Measurements from ENCODE around the gene SLC35F1. TPM values are rescaled to one million over a fixed set of nuclear protein-coding genes. Genes with fewer than 3 reads are reported as not detected.

Gene SLC35F1
- total RNA-seq, 2 experiments from 2014 or later = not detected

GRCh38 chr6:118186672-118187567 lies 279.9 kb downstream of the SLC35F1 start:
- Mint-ChIP-seq H3K4me3 (peak overlapping the region; percentile 9), H3K27ac (peak overlapping the region; percentile 41), H3K9me3 (ENCODE audit: insufficient read depth) (no peaks in the 10 kb centered on the region), H3K36me3 (ENCODE audit: low read depth) (no peaks in the 10 kb centered on the region), H3K27me3 (ENCODE audit: low read depth) (peaks cover 2% of the 10 kb centered on the region), H3K4me1 (ENCODE audit: low read depth) (peaks cover 20% of the 10 kb centered on the region)
- DNase-seq = no peak
- ChIA-PET POLR2A (no interaction called here), CTCF (no interaction called here)
- ATAC-seq = no peak

- DNase-seq = no peak
- ChIA-PET POLR2A (no interaction called here), CTCF (no interaction called here)
- peak overlapping the region; percentile 41 for H3K27ac Mint-ChIP-seq
- no peak for ATAC-seq
- no peaks in the 10 kb centered on the region for H3K36me3 Mint-ChIP-seq (ENCODE audit: low read depth)
- peak overlapping the region; percentile 9 for H3K4me3 Mint-ChIP-seq
- peaks cover 2% of the 10 kb centered on the region for H3K27me3 Mint-ChIP-seq (ENCODE audit: low read depth)
- H3K9me3 Mint-ChIP-seq (ENCODE audit: insufficient read depth) = no peaks in the 10 kb centered on the region
- peaks cover 20% of the 10 kb centered on the region for H3K4me1 Mint-ChIP-seq (ENCODE audit: low read depth)
These were observed 280.6 kb downstream of the SLC35F1 start for GRCh38 chr6:118187568-118188164.

- Mint-ChIP-seq H3K27me3 (ENCODE audit: low read depth) (peaks cover 2% of the 10 kb centered on the region), H3K4me1 (ENCODE audit: low read depth) (peaks cover 20% of the 10 kb centered on the region), H3K4me3 (no peak overlapping the region), H3K36me3 (ENCODE audit: low read depth) (no peaks in the 10 kb centered on the region), H3K27ac (no peak overlapping the region), H3K9me3 (ENCODE audit: insufficient read depth) (no peaks in the 10 kb centered on the region)
- ChIA-PET CTCF (no interaction called here), POLR2A (no interaction called here)
- DNase-seq (no peak), ATAC-seq (no peak)
These were observed 281.5 kb downstream of the SLC35F1 start for GRCh38 chr6:118188561-118188960.

- no peak overlapping the region for H3K27ac Mint-ChIP-seq
- ChIA-PET CTCF (no interaction called here), POLR2A (no interaction called here)
- ATAC-seq (no peak), DNase-seq (no peak)
- no peak overlapping the region for H3K4me3 Mint-ChIP-seq
- H3K36me3 Mint-ChIP-seq (ENCODE audit: low read depth) = no peaks in the 10 kb centered on the region
- peaks cover 4% of the 10 kb centered on the region for H3K27me3 Mint-ChIP-seq (ENCODE audit: low read depth)
- no peaks in the 10 kb centered on the region for H3K4me1 Mint-ChIP-seq (ENCODE audit: low read depth)
- H3K9me3 Mint-ChIP-seq (ENCODE audit: insufficient read depth) = no peaks in the 10 kb centered on the region
These were observed 290.5 kb downstream of the SLC35F1 start for GRCh38 chr6:118197539-118197938.

GRCh38 chr6:118198746-118199145 lies 291.7 kb downstream of the SLC35F1 start:
- CTCF ChIA-PET = no interaction called here
- ATAC-seq = no peak
- POLR2A ChIA-PET = no interaction called here
- H3K4me3 Mint-ChIP-seq = no peak overlapping the region
- peaks cover 4% of the 10 kb centered on the region for H3K27me3 Mint-ChIP-seq (ENCODE audit: low read depth)
- DNase-seq = no peak
- no peaks in the 10 kb centered on the region for H3K36me3 Mint-ChIP-seq (ENCODE audit: low read depth)
- H3K4me1 Mint-ChIP-seq (ENCODE audit: low read depth) = no peaks in the 10 kb centered on the region
- no peak overlapping the region for H3K27ac Mint-ChIP-seq
- H3K9me3 Mint-ChIP-seq (ENCODE audit: insufficient read depth) = no peaks in the 10 kb centered on the region

- Mint-ChIP-seq H3K4me1 (ENCODE audit: low read depth) (no peaks in the 10 kb centered on the region), H3K27ac (no peak overlapping the region), H3K36me3 (ENCODE audit: low read depth) (no peaks in the 10 kb centered on the region), H3K9me3 (ENCODE audit: insufficient read depth) (no peaks in the 10 kb centered on the region), H3K27me3 (ENCODE audit: low read depth) (peaks cover 2% of the 10 kb centered on the region), H3K4me3 (no peak overlapping the region)
- ChIA-PET POLR2A (no interaction called here), CTCF (no interaction called here)
- ATAC-seq (no peak), DNase-seq (no peak)
These were observed 293.1 kb downstream of the SLC35F1 start for GRCh38 chr6:118200160-118200559.

- Mint-ChIP-seq H3K9me3 (ENCODE audit: insufficient read depth) (no peaks in the 10 kb centered on the region), H3K36me3 (ENCODE audit: low read depth) (no peaks in the 10 kb centered on the region), H3K4me3 (no peak overlapping the region), H3K27me3 (ENCODE audit: low read depth) (peaks cover 3% of the 10 kb centered on the region), H3K27ac (no peak overlapping the region), H3K4me1 (ENCODE audit: low read depth) (no peaks in the 10 kb centered on the region)
- POLR2A ChIA-PET = no interaction called here
- ATAC-seq (no peak), DNase-seq (no peak)
- CTCF ChIA-PET = no interaction called here
These were observed 295.5 kb downstream of the SLC35F1 start for GRCh38 chr6:118202517-118202916.

GRCh38 chr6:118203545-118203944 lies 296.5 kb downstream of the SLC35F1 start:
- CTCF ChIA-PET = no interaction called here
- H3K4me1 Mint-ChIP-seq (ENCODE audit: low read depth) = no peaks in the 10 kb centered on the region
- POLR2A ChIA-PET = no interaction called here
- H3K4me3 Mint-ChIP-seq = no peak overlapping the region
- no peaks in the 10 kb centered on the region for H3K9me3 Mint-ChIP-seq (ENCODE audit: insufficient read depth)
- no peak for ATAC-seq
- H3K36me3 Mint-ChIP-seq (ENCODE audit: low read depth) = no peaks in the 10 kb centered on the region
- H3K27ac Mint-ChIP-seq = no peak overlapping the region
- DNase-seq = no peak
- peaks cover 6% of the 10 kb centered on the region for H3K27me3 Mint-ChIP-seq (ENCODE audit: low read depth)

- Mint-ChIP-seq H3K4me3 (no peak overlapping the region), H3K9me3 (ENCODE audit: insufficient read depth) (no peaks in the 10 kb centered on the region), H3K36me3 (ENCODE audit: low read depth) (no peaks in the 10 kb centered on the region), H3K27ac (no peak overlapping the region), H3K27me3 (ENCODE audit: low read depth) (peaks cover 8% of the 10 kb centered on the region), H3K4me1 (ENCODE audit: low read depth) (no peaks in the 10 kb centered on the region)
- ATAC-seq = no peak
- POLR2A ChIA-PET = no interaction called here
- DNase-seq = no peak
- CTCF ChIA-PET = no interaction called here
These were observed 299.2 kb downstream of the SLC35F1 start for GRCh38 chr6:118206221-118206620.

GRCh38 chr6:118207947-118208346 lies 300.9 kb downstream of the SLC35F1 start:
- no peak for DNase-seq
- no peaks in the 10 kb centered on the region for H3K36me3 Mint-ChIP-seq (ENCODE audit: low read depth)
- H3K9me3 Mint-ChIP-seq (ENCODE audit: insufficient read depth) = no peaks in the 10 kb centered on the region
- H3K4me3 Mint-ChIP-seq = no peak overlapping the region
- H3K4me1 Mint-ChIP-seq (ENCODE audit: low read depth) = no peaks in the 10 kb centered on the region
- H3K27ac Mint-ChIP-seq = no peak overlapping the region
- no peak for ATAC-seq
- ChIA-PET POLR2A (no interaction called here), CTCF (no interaction called here)
- peaks cover 10% of the 10 kb centered on the region for H3K27me3 Mint-ChIP-seq (ENCODE audit: low read depth)

- no peak overlapping the region for H3K27ac Mint-ChIP-seq
- no peaks in the 10 kb centered on the region for H3K4me1 Mint-ChIP-seq (ENCODE audit: low read depth)
- H3K27me3 Mint-ChIP-seq (ENCODE audit: low read depth) = peaks cover 8% of the 10 kb centered on the region
- ATAC-seq = no peak
- no peak for DNase-seq
- ChIA-PET CTCF (no interaction called here), POLR2A (no interaction called here)
- no peak overlapping the region for H3K4me3 Mint-ChIP-seq
- no peaks in the 10 kb centered on the region for H3K36me3 Mint-ChIP-seq (ENCODE audit: low read depth)
- H3K9me3 Mint-ChIP-seq (ENCODE audit: insufficient read depth) = no peaks in the 10 kb centered on the region
These were observed 305.5 kb downstream of the SLC35F1 start for GRCh38 chr6:118212451-118213173.

- H3K27me3 Mint-ChIP-seq (ENCODE audit: low read depth) = peaks cover 5% of the 10 kb centered on the region
- H3K36me3 Mint-ChIP-seq (ENCODE audit: low read depth) = no peaks in the 10 kb centered on the region
- H3K9me3 Mint-ChIP-seq (ENCODE audit: insufficient read depth) = no peaks in the 10 kb centered on the region
- ChIA-PET CTCF (no interaction called here), POLR2A (no interaction called here)
- no peak overlapping the region for H3K4me3 Mint-ChIP-seq
- ATAC-seq = no peak
- H3K27ac Mint-ChIP-seq = no peak overlapping the region
- no peaks in the 10 kb centered on the region for H3K4me1 Mint-ChIP-seq (ENCODE audit: low read depth)
- no peak for DNase-seq
These were observed 308.2 kb downstream of the SLC35F1 start for GRCh38 chr6:118215269-118215668.
